Measurements from ENCODE around the gene GNAQ. TPM values are rescaled to one million over a fixed set of nuclear protein-coding genes. Genes with fewer than 3 reads are reported as not detected.

Gene GNAQ
- total RNA-seq, 4 donors from 2014 or later, result 13.1 to 19.7 (median 16.4) TPM

DNA sequence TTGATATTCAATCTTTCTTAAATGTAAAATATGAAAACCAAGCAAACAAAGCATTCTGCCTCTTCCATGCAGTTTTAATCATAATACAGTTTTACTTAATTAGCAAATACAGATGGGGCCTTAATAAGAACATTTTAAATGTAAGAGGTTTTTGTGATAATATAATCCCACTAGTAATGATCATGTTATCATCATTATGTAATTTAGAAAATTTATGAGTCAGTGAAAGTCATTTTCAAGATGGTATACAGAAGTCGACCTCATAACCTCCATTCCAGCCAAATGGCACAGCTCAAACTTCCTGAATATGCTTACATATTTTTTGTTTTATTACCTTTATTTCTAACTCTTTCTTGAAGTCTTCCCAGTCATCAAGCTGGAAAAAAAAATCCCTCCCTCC lies 281.3 kb downstream of the GNAQ start:
- no peak for DNase-seq (ENCODE audit: low spot score in 2 of 2)
- no peak overlapping the region for H3K4me3 ChIP-seq (ENCODE audit: low read depth, poor library complexity, severe bottlenecking)
- 33 to 45% methylated on average over 1 of the region's 1 CpG for WGBS, 2 donors
- intact Hi-C loops (cut with DNase I; ENCODE audit: low total_unique reads), result no loop called here
- no peak for TF ChIP-seq POLR2A (IDR thresholded peaks at IDR 0.05)
- TF ChIP-seq, protein P1, sequence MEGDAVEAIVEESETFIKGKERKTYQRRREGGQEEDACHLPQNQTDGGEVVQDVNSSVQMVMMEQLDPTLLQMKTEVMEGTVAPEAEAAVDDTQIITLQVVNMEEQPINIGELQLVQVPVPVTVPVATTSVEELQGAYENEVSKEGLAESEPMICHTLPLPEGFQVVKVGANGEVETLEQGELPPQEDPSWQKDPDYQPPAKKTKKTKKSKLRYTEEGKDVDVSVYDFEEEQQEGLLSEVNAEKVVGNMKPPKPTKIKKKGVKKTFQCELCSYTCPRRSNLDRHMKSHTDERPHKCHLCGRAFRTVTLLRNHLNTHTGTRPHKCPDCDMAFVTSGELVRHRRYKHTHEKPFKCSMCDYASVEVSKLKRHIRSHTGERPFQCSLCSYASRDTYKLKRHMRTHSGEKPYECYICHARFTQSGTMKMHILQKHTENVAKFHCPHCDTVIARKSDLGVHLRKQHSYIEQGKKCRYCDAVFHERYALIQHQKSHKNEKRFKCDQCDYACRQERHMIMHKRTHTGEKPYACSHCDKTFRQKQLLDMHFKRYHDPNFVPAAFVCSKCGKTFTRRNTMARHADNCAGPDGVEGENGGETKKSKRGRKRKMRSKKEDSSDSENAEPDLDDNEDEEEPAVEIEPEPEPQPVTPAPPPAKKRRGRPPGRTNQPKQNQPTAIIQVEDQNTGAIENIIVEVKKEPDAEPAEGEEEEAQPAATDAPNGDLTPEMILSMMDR (IDR thresholded peaks at IDR 0.05), result no peak

DNA sequence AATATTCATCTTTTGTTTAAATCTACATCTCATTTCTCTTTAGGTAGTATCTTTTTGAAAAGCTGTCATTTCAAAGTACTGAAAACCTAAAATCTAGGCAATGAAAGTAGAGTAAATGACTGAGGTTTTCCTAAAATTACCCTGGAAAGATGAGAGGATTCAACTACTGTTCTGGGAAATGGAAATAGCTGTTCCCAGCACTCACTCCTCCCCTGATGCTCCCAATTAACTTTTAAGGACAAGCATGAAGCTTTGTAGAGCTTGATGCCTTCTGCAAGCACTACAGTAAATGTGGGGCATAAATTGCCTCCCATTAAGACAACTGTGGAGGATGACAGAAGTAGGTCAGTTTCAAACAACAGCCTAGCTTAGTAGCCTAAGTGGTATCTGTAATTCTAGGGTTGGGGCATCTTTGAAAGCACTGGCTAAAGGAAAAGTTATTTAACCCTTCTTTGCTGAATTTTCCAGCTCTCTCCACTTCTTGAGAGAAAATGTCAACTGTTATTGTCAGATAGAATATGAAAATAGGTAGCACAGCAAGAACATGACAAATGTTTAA lies 283.3 kb downstream of the GNAQ start:
- intact Hi-C loops (cut with DNase I; ENCODE audit: low total_unique reads), result no loop called here
- no peak for DNase-seq (ENCODE audit: low spot score in 2 of 2)

DNA sequence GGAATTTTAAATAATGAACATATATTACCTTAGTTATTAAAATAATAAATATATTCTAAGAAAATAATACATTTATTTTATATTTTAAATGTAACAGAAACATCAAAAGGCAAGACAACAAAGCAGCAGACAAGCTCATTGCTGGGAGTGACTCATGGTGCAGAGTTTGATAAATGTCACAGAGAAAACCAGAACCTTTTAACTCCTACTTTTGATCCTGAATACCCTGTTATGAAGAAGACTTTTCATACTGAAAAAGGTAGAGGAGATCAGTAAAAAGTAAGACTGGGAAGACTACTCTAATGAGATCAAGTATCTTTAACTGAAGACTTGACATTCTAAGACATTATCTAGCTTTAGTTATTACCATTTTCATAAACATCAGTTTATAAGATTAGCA lies 284.4 kb downstream of the GNAQ start:
- TF ChIP-seq, protein P1 (IDR thresholded peaks at IDR 0.05), result no peak
- no peak for TF ChIP-seq POLR2A (IDR thresholded peaks at IDR 0.05)
- H3K4me3 ChIP-seq (ENCODE audit: low read depth, poor library complexity, severe bottlenecking), result no peak overlapping the region
- intact Hi-C loops (cut with DNase I; ENCODE audit: low total_unique reads), result no loop called here
- no peak for DNase-seq (ENCODE audit: low spot score in 2 of 2)

More for the DNA sequence above, 283.3 kb downstream of the GNAQ start:
- no peak overlapping the region for H3K4me3 ChIP-seq (ENCODE audit: low read depth, poor library complexity, severe bottlenecking)
- TF ChIP-seq, protein P1 (IDR thresholded peaks at IDR 0.05), result no peak
- no peak for TF ChIP-seq POLR2A (IDR thresholded peaks at IDR 0.05)

DNA sequence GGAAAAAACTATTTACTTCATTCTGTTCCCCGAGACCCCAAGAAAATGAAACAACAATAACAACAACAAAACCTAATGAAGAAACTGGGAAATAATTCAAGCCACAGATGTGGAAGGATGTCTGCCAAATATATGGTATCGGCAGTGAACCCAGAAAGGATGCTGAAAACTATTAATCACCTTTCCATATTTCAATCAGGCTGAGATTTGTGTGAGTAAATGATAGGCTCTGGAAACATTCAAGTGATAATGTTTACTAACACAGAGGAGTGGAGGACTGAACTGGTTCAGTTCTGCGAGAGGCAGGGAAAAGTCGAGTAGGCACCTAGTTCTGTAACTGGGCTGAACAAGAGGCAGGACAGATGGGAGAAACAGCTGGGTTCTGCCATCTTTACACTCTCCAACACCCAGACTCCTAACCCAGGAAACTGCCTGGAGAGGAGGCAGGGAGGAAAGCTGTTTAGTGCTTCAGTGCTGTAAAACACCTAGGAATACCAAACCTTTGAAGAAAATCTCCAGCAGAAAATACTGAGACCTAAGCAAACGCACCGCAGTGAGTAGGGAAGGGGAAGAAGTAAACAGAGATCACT lies 286.7 kb downstream of the GNAQ start:
- TF ChIP-seq POLR2A (IDR thresholded peaks at IDR 0.05), result no peak
- TF ChIP-seq, protein P1 (IDR thresholded peaks at IDR 0.05), result no peak
- H3K4me3 ChIP-seq (ENCODE audit: low read depth, poor library complexity, severe bottlenecking), result no peak overlapping the region
- intact Hi-C loops (cut with DNase I; ENCODE audit: low total_unique reads), result no loop called here
- no peak for DNase-seq (ENCODE audit: low spot score in 2 of 2)
- 29 to 67% methylated on average over 6 of the region's 6 CpGs for WGBS, 2 donors

DNA sequence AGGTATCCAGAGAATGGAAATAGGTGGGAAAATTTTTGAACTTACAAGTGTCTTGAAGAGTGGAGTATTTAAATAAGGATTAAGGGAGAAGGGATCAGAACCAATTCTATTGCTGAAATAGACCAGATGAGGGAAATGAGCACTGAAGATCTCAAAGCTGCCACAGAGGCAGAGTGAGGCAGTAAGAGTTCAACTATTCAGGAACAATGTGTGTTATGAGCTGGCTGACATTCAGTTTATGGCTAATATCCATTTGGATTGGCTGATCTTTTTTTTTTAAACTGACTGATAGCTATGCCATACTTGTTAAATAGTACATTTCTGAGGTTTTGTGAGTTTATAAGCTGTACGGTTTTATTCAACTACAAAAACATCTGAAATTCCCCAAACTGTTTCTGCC lies 288.2 kb downstream of the GNAQ start:
- TF ChIP-seq, protein P1 (IDR thresholded peaks at IDR 0.05), result no peak
- TF ChIP-seq POLR2A (IDR thresholded peaks at IDR 0.05), result no peak
- DNase-seq (ENCODE audit: low spot score in 2 of 2), result no peak
- intact Hi-C loops (cut with DNase I; ENCODE audit: low total_unique reads), result no loop called here
- no peak overlapping the region for H3K4me3 ChIP-seq (ENCODE audit: low read depth, poor library complexity, severe bottlenecking)
- WGBS, 2 donors, result 65 to 73% methylated on average over 1 of the region's 1 CpG

DNA sequence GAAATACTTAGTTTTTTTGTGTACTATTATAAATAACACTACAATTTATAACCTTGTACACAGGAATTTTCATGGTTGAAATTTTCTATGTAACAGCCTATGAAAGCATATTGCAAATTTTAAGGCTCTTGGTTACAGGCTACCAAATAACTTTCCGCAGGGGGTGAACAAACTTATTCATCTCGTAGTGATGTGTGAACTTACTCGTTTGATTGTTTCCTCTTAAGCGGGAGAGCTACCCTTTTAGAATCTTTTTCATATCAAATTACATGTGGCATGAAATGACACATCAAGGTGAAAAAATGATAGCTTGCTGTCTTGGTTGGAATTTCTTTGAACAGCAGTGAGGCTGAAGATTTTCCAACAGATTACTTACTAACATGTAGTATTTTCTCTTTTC lies 292.7 kb downstream of the GNAQ start:
- WGBS, 2 donors, result 91 to 93% methylated on average over 4 of the region's 4 CpGs
- intact Hi-C loops (cut with DNase I; ENCODE audit: low total_unique reads), result no loop called here

More for the DNA sequence above, 292.7 kb downstream of the GNAQ start:
- H3K4me3 ChIP-seq (ENCODE audit: low read depth, poor library complexity, severe bottlenecking), result no peak overlapping the region
- TF ChIP-seq, protein P1 (IDR thresholded peaks at IDR 0.05), result no peak
- no peak for TF ChIP-seq POLR2A (IDR thresholded peaks at IDR 0.05)
- DNase-seq (ENCODE audit: low spot score in 2 of 2), result no peak

All from lower leg skin (tissue), 4 donors.